ENCODE results near the gene PTGFRN. TPM values are rescaled to one million over a fixed set of nuclear protein-coding genes. Genes with fewer than 3 reads are reported as not detected.

The PTGFRN gene
- total and polyA plus RNA-seq, 9 of the 15 experiments (the other 6 are each of a cell fraction or from before 2014, with no cell fraction given) = 17.3 to 33.1 (median 25.7) TPM

DNA sequence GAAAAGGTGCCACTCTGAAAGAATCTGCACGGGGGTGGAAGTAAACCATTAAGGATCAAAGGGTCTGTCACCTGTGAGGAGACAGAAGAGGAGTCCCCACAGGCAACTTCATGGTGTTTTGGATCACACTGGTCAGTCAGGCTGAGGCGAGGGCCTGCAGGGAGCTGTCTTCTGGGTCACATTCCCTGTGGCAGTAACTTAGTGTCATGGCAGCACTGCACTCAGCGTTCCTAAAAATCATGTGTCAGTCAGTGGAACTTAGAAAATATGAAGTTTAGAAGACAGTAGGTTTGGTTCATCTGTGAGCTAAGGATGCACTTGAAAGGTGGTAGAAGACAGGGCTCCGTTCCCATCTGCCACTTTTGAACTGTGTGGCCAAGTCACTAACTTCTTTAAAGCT, 48.4 kb downstream of the PTGFRN start (continued):
- TF ChIP-seq, protein P1, sequence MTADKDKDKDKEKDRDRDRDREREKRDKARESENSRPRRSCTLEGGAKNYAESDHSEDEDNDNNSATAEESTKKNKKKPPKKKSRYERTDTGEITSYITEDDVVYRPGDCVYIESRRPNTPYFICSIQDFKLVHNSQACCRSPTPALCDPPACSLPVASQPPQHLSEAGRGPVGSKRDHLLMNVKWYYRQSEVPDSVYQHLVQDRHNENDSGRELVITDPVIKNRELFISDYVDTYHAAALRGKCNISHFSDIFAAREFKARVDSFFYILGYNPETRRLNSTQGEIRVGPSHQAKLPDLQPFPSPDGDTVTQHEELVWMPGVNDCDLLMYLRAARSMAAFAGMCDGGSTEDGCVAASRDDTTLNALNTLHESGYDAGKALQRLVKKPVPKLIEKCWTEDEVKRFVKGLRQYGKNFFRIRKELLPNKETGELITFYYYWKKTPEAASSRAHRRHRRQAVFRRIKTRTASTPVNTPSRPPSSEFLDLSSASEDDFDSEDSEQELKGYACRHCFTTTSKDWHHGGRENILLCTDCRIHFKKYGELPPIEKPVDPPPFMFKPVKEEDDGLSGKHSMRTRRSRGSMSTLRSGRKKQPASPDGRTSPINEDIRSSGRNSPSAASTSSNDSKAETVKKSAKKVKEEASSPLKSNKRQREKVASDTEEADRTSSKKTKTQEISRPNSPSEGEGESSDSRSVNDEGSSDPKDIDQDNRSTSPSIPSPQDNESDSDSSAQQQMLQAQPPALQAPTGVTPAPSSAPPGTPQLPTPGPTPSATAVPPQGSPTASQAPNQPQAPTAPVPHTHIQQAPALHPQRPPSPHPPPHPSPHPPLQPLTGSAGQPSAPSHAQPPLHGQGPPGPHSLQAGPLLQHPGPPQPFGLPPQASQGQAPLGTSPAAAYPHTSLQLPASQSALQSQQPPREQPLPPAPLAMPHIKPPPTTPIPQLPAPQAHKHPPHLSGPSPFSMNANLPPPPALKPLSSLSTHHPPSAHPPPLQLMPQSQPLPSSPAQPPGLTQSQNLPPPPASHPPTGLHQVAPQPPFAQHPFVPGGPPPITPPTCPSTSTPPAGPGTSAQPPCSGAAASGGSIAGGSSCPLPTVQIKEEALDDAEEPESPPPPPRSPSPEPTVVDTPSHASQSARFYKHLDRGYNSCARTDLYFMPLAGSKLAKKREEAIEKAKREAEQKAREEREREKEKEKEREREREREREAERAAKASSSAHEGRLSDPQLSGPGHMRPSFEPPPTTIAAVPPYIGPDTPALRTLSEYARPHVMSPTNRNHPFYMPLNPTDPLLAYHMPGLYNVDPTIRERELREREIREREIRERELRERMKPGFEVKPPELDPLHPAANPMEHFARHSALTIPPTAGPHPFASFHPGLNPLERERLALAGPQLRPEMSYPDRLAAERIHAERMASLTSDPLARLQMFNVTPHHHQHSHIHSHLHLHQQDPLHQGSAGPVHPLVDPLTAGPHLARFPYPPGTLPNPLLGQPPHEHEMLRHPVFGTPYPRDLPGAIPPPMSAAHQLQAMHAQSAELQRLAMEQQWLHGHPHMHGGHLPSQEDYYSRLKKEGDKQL (CRISPR knock-in tag; IDR thresholded peaks at IDR 0.05; ENCODE audit: borderline replicate concordance) = no peak
- TF ChIP-seq, protein P2, sequence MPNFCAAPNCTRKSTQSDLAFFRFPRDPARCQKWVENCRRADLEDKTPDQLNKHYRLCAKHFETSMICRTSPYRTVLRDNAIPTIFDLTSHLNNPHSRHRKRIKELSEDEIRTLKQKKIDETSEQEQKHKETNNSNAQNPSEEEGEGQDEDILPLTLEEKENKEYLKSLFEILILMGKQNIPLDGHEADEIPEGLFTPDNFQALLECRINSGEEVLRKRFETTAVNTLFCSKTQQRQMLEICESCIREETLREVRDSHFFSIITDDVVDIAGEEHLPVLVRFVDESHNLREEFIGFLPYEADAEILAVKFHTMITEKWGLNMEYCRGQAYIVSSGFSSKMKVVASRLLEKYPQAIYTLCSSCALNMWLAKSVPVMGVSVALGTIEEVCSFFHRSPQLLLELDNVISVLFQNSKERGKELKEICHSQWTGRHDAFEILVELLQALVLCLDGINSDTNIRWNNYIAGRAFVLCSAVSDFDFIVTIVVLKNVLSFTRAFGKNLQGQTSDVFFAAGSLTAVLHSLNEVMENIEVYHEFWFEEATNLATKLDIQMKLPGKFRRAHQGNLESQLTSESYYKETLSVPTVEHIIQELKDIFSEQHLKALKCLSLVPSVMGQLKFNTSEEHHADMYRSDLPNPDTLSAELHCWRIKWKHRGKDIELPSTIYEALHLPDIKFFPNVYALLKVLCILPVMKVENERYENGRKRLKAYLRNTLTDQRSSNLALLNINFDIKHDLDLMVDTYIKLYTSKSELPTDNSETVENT (CRISPR knock-in tag; IDR thresholded peaks at IDR 0.05) = no peak
- TF ChIP-seq MAFK (IDR thresholded peaks at IDR 0.05; ENCODE audit: low read length) = no peak
- TF ChIP-seq, protein P3, sequence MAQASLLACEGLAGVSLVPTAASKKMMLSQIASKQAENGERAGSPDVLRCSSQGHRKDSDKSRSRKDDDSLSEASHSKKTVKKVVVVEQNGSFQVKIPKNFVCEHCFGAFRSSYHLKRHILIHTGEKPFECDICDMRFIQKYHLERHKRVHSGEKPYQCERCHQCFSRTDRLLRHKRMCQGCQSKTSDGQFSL (CRISPR knock-in tag; IDR thresholded peaks at IDR 0.05) = no peak
- TF ChIP-seq, protein P3 (tag; IDR thresholded peaks at IDR 0.05) = no peak
